NCI-H2081 (cell line): Measurements from ENCODE around the gene POLN.
"Not testable (repeated sequence)": the region's sequence is repeated elsewhere in the genome, so short reads cannot be mapped to it uniquely, and the experiment has no call there.

Experiments
- DNase-seq, 2 experiments: peaks; one replicate each; lab custom pipeline; 2025; lab: John Stamatoyannopoulos, UW

POLN gene

DNA sequence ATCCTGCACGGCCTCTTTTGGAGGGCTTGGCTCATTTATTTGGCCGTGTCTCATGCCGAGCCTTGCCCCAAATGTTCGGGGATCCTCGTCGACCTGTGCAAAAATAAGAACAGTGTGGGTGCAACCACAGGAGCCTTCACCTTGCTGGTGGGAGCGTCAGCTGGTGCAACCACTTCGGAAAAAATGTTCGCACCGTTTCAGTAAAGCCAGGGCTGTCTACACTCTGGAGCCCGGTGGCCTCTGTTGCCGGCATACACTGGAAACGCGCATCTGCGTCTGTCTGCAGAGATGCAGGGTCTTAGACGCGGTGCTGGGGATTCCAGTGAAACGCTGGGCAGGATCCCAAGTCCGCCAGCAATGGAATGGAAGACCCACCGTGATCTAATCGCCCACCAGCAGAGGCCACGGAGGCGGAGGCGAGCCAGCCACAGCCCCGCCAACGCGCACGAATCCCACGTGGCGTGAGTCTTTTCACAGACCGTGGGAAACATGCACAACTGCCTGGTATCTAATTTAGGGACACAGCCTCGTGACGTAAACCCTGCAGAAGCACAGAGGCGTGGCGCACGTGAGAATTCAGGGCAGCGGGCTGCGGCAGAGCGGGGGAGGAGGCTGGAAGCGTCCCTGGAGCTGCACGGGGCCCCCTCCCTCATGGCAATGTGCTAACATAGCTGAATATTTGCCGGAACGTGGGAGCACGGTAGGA lies 33.8 kb upstream of the POLN start:
- no peak for DNase-seq

DNA sequence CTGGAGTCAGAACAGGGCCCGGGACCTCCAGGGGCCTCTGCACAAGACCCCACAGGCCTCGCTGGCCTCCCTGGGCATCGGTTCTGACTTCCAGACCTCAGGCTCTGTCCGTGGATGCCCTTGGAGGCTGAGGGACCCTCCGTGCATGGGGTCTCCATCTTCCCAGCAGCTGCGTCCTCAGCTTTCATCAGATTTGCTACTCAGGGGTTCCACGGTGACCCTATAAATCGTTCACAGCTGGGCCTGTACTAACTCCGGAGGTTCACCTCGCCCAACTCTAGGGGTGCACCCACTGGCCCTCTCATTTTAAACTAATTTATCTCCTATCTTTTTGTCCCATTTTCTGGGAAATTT lies 33.1 kb upstream of the POLN start:
- DNase-seq, result not testable (repeated sequence)

DNA sequence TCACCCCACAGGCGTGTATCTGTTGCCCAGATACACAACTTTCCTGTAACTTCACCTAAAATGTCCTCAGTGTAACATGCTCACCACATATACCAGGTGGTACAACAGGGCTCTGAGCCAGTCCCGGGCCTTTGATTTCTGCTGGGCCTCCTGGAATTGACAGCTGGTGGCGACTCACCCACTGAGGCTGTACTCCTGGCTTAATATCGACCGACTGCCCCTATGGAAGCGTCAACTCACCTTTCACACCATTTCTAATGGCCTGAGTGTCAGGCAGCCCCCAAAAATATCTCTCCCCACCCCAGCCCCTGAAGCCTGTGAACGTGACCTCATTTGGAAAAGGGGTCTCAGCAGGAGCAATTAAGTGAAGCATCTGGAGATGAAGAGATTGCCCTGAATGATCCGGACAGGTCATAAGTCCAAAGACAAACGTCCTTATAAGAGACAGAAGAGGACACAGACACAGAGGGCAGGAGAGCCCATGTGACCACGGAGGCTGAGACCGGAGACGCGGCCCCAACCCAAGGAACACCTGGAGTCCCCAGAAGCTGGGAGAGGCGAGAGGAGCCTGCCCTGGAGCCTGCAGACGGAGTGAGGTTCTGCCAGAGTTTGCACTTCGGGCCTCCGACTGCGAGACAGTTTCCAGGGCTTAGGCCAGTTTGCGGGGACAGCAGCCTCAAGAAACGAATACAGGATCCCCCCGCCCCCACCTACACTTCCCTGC lies 32.6 kb upstream of the POLN start:
- DNase-seq, result no peak

DNA sequence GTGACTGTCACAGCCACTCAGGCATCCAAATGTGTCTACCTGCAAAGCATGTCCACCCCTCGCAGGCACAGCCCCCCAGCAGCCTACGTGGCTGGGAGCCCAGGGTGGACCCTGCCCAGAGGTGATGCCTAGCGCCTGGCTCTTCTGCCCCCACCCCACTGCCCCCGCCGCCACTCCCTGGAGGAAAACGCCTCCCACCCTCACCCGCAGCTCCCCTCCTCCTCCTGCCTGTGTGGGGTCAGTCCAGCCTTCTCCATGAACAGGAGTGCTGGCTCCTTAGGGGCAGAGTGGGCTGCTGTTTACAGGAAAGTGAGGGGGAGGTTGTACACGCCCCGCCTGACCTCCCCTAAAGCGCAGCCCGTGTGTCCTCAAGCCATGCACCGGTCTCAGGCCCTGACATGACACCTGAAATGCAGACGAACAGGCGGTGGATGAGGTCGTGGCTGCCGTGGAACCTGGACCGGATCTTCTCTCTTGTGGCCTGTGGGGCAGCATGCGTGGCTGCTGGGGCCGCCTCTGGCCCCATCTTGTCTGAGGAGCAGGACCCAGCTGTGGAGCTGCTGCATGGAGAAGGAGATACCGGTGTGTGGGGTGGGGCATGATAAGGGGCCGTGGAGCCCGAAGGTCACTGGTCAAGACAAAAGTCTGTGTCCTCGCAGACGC lies 31.9 kb upstream of the POLN start:
- DNase-seq, result no peak

GRCh38 chr4:2273221-2273620 lies 31.3 kb upstream of the POLN start:
- no peak for DNase-seq

GRCh38 chr4:2272828-2273120 lies 30.9 kb upstream of the POLN start:
- DNase-seq, result no peak

DNA sequence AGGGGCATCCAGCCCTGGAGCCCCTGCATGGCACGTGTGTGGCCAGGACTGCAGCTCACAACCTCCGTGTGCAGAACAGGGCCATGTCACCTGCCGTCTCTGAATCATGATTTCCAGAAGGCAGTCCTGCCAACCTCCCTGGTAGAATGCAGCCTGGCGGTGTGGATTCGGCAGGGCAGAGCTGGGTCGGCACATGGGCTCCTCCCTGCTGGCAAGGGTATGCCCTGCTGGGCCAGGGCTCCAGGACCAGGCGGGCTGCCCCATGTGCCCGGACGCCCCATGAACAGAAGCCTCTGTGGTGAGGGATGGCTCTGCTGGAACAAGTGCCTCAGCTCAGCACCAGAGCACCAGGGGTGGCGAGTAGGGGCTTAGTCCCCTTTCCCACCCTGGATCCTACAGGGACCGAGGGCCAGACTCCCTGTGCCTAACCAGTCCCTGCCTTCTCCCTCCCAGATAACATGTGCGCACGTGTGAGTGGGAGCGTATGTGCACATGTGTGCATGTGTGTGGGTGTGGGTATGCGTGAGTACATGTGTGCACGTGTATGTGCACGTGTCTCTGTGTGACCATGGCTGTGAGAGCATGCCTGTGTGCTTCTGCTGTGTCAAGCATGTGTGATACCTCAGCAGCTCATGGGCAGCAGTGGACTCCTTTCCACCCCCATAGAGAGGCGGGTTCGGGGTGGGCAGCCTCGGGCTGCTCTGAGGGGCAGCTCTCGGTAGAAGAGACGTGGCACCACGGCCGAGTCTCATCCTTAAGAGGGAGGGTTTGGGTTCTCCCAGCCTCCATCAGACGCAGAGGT lies 30.3 kb upstream of the POLN start:
- DNase-seq, result no peak

DNA sequence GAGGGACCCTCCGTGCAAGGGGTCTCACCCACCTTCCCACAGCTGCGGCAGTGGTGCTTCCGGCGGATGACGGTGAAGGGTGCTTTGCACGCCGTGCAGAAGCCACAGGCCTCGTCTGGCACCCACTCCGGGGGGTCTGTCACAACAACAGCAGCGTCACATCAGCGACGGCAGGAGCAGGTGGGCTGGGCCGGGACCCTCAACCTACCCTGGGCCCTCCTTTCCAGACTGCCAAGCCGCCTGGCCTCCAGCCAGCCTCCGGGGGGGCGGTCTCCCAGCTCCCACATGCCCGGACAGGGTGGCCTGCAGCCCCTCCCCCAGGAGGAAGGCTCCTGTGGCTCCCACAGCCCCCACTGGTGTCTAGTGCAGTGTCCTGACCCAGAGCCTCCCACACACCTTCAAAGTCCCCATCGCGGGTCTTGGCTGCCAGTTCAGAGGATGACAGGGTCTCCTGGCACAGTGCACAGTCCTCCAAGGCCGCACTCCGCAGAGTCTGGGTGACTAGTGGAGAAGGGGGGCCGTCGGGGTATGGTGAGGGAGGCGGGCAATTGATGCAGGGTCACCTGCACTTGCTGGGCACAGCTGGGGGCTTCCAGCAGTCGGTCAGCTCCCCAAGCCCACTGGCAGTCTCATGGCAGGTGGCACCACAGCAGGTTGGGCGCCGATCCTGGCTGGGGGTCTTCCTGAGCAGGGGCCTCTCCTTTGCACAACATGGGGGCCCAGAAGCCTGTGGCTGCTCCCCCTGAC lies 29.5 kb upstream of the POLN start:
- no peak for DNase-seq

DNA sequence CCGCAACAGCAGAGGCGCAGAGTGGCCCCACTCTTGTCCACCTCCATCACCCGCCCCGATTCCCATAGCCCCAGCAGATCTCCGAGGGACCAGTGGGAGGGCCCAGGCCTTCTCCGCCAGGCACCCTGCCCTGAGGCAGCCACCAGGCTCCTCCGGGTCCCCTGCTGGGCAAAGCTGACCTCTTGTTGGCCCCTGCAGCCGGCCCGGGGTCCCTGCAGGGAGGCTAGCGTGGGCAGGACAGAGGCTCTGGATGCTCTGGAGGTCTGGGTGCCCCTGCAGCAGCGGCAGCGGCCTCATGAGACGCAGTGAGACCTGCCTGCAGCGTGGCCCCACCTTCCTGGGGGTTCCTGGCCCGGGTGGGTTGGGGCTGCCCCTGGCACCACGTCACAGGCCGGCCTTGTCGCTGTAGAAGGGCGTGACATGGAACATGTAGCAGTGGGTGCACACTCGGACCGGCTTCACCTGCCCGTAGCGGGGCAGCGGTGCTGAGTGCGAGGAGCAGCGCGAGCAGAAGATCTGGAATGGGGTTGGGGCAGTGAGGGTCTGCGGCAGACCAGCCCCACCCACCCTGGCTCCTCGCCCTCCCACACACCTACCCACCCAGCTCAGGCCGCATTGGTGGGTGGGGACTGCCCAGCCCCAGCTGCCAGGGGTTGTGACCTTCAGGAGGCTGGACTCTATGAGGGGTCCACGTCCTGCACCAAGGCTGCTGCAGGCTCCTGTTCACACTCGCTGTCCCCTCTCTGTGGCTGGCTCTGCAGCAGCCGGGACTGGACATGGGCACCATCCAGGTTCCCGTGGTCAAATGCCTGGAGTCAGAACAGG lies 28.6 kb upstream of the POLN start:
- DNase-seq, result no peak

DNA sequence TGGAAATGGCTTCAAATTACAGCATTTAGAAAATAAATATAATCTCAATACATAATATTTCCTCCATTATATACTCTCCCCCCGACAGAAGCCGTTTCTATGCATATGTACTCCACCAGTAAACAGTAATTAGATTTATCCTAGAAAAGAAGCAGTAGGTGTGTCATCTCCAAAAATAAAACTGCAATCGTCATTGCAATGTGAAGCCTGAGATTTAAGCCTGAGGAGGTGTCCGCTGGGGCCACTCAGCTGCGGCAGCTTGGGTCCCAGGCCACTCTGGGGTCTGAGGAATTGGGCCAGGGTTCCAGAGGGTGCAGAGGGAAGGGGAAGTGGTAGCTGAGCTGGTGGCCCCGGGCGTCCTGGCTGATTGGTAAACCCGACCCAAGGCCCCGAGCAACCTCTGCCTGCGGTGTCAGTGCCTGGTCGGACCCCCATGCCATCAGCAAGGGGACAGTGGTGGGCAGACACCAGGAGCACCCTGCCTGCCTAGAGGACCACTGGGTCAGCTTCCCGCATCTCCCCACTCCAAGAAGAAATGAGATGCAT lies 27.8 kb upstream of the POLN start:
- no peak for DNase-seq

GRCh38 chr4:2269206-2269531 lies 27.2 kb upstream of the POLN start:
- no peak for DNase-seq

GRCh38 chr4:2268357-2269205 lies 26.7 kb upstream of the POLN start:
- DNase-seq, result no peak

GRCh38 chr4:2267841-2268240 lies 25.9 kb upstream of the POLN start:
- no peak for DNase-seq

- no peak for DNase-seq
These were observed 25.4 kb upstream of the POLN start for GRCh38 chr4:2267320-2267811.

DNA sequence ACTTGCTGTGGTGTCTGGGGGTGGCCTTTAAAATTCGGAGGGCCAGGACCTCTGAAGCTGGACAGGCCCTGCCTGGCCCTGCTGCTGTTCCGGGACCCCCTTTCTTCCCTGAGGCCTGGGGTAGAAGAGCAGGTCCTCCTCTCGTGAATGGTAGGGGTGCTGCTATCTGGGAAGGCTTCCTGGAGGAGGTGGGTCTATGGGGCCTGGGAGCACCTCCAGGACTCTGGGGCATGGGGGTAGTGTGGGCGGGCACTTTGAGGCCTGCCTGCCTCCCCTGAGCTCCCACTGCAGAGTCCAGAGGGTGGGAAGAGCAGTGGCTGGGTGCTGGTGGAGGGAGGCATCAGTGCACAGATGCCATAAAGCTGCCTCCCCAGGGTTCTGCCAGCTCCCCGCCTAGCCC lies 24.9 kb upstream of the POLN start:
- no peak for DNase-seq

- no peak for DNase-seq
These were observed 24.3 kb upstream of the POLN start for GRCh38 chr4:2266181-2266580.

- no peak for DNase-seq
These were observed 23.5 kb upstream of the POLN start for GRCh38 chr4:2265113-2266110.

- peak; percentile 71 to 80 for DNase-seq
These were observed 22.6 kb upstream of the POLN start for GRCh38 chr4:2264481-2265041.
